Mesenchymal stem cell (in vitro differentiated cells and primary cell): Measurements from ENCODE around the gene FBXO22.
A peak's percentile ranks its signal among the peaks of the same experiment; 100 is the strongest.

Experiments used
- DNase-seq: peaks from one replicate; pipeline ENCODE4 v3.0.0-alpha.2; 2013
- H2AFZ ChIP-seq: one replicate; pipeline ENCODE4 v1.6.1; 2013; ENCODE audit warnings: low read depth, mild to moderate bottlenecking, control low read depth, inconsistent platforms, low read length, moderate library complexity
- H2AK5ac ChIP-seq: 2 replicates; pipeline ENCODE4 v1.6.1; 2013; ENCODE audit warnings: low read length, moderate library complexity, mild to moderate bottlenecking, inconsistent platforms; ENCODE audit not compliant: severe bottlenecking
- H2BK120ac ChIP-seq: one replicate; pipeline ENCODE4 v1.6.1; 2013; ENCODE audit warnings: low read depth, mild to moderate bottlenecking, inconsistent platforms, low read length, moderate library complexity
- H2BK12ac ChIP-seq, 2 experiments: one replicate each; pipeline ENCODE4 v1.6.1; 2013; ENCODE audit warnings: inconsistent platforms in 2 of 2, low read length in 2 of 2, mild to moderate bottlenecking in 2 of 2, moderate library complexity in 2 of 2, control low read depth in 1 of 2
- H2BK15ac ChIP-seq: one replicate; pipeline ENCODE4 v1.6.1; 2013; ENCODE audit warnings: mild to moderate bottlenecking, low read depth, inconsistent platforms; ENCODE audit not compliant: poor library complexity, severe bottlenecking
- H2BK5ac ChIP-seq: 2 replicates; pipeline ENCODE4 v1.6.1; 2013; ENCODE audit warnings: low read depth, mild to moderate bottlenecking, low read length, control low read depth, inconsistent platforms; ENCODE audit not compliant: poor library complexity, severe bottlenecking
- H3K14ac ChIP-seq, 2 experiments: one replicate each; pipeline ENCODE4 v1.6.1; 2013; ENCODE audit warnings: inconsistent platforms in 2 of 2, low read length in 2 of 2, control low read depth in 1 of 2, mild to moderate bottlenecking in 1 of 2, moderate library complexity in 1 of 2
- H3K18ac ChIP-seq, 2 experiments: one replicate each; pipeline ENCODE4 v1.6.1; 2013; ENCODE audit warnings: inconsistent platforms in 2 of 2, low read length in 2 of 2, control low read depth in 1 of 2, low read depth in 1 of 2, mild to moderate bottlenecking in 1 of 2
- H3K23ac ChIP-seq, 2 experiments: one replicate each; pipeline ENCODE4 v1.6.1; 2013; ENCODE audit warnings: inconsistent platforms in 2 of 2, low read length in 2 of 2, mild to moderate bottlenecking in 2 of 2, moderate library complexity in 2 of 2, control low read depth in 1 of 2
- H3K27ac ChIP-seq: 2 replicates; pipeline ENCODE4 v1.5.1; 2013; ENCODE audit warnings: mild to moderate bottlenecking, moderate library complexity, low read length, control low read depth, inconsistent platforms; ENCODE audit not compliant: poor library complexity, severe bottlenecking
- H3K27me3 ChIP-seq, 2 experiments: 2 replicates each; pipeline versions ENCODE4 v1.6.1 to v1.7.0; 2013; ENCODE audit warnings: low read length in 2 of 2, mild to moderate bottlenecking in 2 of 2, moderate library complexity in 2 of 2, control low read depth in 1 of 2, inconsistent platforms in 1 of 2; ENCODE audit not compliant: control insufficient read depth in 1 of 2, insufficient read depth in 1 of 2
- H3K36me3 ChIP-seq, 2 experiments: 2 replicates each; pipeline versions ENCODE4 v1.6.1 to v1.7.0; 2013; ENCODE audit warnings: low read length in 2 of 2, control low read depth in 1 of 2, inconsistent platforms in 1 of 2, low read depth in 1 of 2, mild to moderate bottlenecking in 1 of 2; ENCODE audit not compliant: insufficient read depth in 2 of 2, control insufficient read depth in 1 of 2
- H3K4ac ChIP-seq, 2 experiments: one replicate each; pipeline ENCODE4 v1.6.1; 2013; ENCODE audit warnings: inconsistent platforms in 2 of 2, low read length in 2 of 2, mild to moderate bottlenecking in 2 of 2, moderate library complexity in 2 of 2, control low read depth in 1 of 2, low read depth in 1 of 2
- H3K4me1 ChIP-seq: 2 replicates; pipeline ENCODE4 v1.6.1; 2013; ENCODE audit warnings: low read depth, low read length, control low read depth; ENCODE audit not compliant: control insufficient read depth, insufficient read depth
- H3K4me2 ChIP-seq: 2 replicates; pipeline ENCODE4 v1.6.1; 2013; ENCODE audit warnings: low read length, mild to moderate bottlenecking, inconsistent platforms; ENCODE audit not compliant: poor library complexity, severe bottlenecking
- H3K4me3 ChIP-seq, 2 experiments: 2 replicates each; pipeline versions ENCODE4 v1.5.1 to v1.7.0; 2013; ENCODE audit warnings: low read length in 2 of 2, mild to moderate bottlenecking in 2 of 2, control low read depth in 1 of 2, low read depth in 1 of 2; ENCODE audit not compliant: insufficient read depth in 1 of 2
- H3K79me1 ChIP-seq: replicated peaks from 2 replicates; pipeline ENCODE4 v1.6.1; 2013; ENCODE audit warnings: mild to moderate bottlenecking, control low read depth, low read length, inconsistent platforms; ENCODE audit not compliant: poor library complexity, severe bottlenecking
- H3K9ac ChIP-seq: 2 replicates; pipeline ENCODE4 v1.7.0; 2013; ENCODE audit warnings: mild to moderate bottlenecking, low read length, moderate library complexity
- H3K9me3 ChIP-seq: 2 replicates; pipeline ENCODE4 v1.7.0; 2013; ENCODE audit warnings: mild to moderate bottlenecking, low read length; ENCODE audit not compliant: control insufficient read depth
- H4K8ac ChIP-seq: one replicate; pipeline ENCODE4 v1.6.1; 2013; ENCODE audit warnings: inconsistent platforms, mild to moderate bottlenecking, low read length, moderate library complexity
- H4K91ac ChIP-seq: one replicate; pipeline ENCODE4 v1.6.1; 2013; ENCODE audit warnings: mild to moderate bottlenecking, low read length, inconsistent platforms
- WGBS: methylation state at CpG from one replicate; pipeline ENCODE4 v1.1.7; 2013; ENCODE audit warnings: mixed read lengths; 5-methylcytosine and 5-hydroxymethylcytosine counted together

Gene FBXO22

GRCh38 chr15:75884041-75884440 lies 19.6 kb upstream of the FBXO22 start:
- Histone ChIP-seq H3K36me3 (peaks cover 0 to 50% of the 10 kb centered on the region in 2 experiments), H2AFZ (no peak overlapping the region), H2BK5ac (no peak overlapping the region), H3K14ac (no peak overlapping the region), H3K4me1 (peaks cover 1% of the 10 kb centered on the region), H3K79me1 (peaks cover 19% of the 10 kb centered on the region), H3K4me3 (no peak overlapping the region), H3K23ac (no peak overlapping the region), H3K4ac (no peak overlapping the region), H3K9ac (no peak overlapping the region), H3K27ac (no peak overlapping the region), H4K91ac (no peak overlapping the region), H3K4me2 (no peak overlapping the region), H3K9me3 (no peaks in the 10 kb centered on the region), H3K27me3 (no peaks in the 10 kb centered on the region), H2BK120ac (no peak overlapping the region), H2BK12ac (no peak overlapping the region), H2AK5ac (no peak overlapping the region), H4K8ac (no peak overlapping the region), H3K18ac (no peak overlapping the region), H2BK15ac (no peak overlapping the region)
- no CpG with 5 or more reads among the region's 1 CpG for WGBS
- no peak for DNase-seq

GRCh38 chr15:75887178-75887577 lies 16.5 kb upstream of the FBXO22 start:
- DNase-seq = no peak
- Histone ChIP-seq H3K4me1 (peaks cover 3% of the 10 kb centered on the region), H2AFZ (no peak overlapping the region), H4K8ac (no peak overlapping the region), H2BK5ac (no peak overlapping the region), H3K4me3 (no peak overlapping the region), H3K4ac (no peak overlapping the region), H3K36me3 (peaks cover 0 to 42% of the 10 kb centered on the region in 2 experiments), H3K9me3 (no peaks in the 10 kb centered on the region), H3K9ac (no peak overlapping the region), H3K14ac (no peak overlapping the region), H3K79me1 (peaks cover 9% of the 10 kb centered on the region), H2AK5ac (no peak overlapping the region), H3K18ac (no peak overlapping the region), H3K4me2 (no peak overlapping the region), H3K23ac (no peak overlapping the region), H3K27me3 (no peaks in the 10 kb centered on the region), H4K91ac (no peak overlapping the region), H2BK15ac (no peak overlapping the region), H2BK12ac (no peak overlapping the region), H3K27ac (no peak overlapping the region), H2BK120ac (no peak overlapping the region)
- 93% methylated on average over 1 of the region's 1 CpG for WGBS

GRCh38 chr15:75891895-75892294 lies 11.8 kb upstream of the FBXO22 start:
- no peak overlapping the region for H2BK12ac ChIP-seq
- H3K14ac ChIP-seq = no peak overlapping the region
- peak overlapping the region; percentile 74 for H3K27ac ChIP-seq
- H4K91ac ChIP-seq = no peak overlapping the region
- H2AFZ ChIP-seq = no peak overlapping the region
- peaks cover 16% of the 10 kb centered on the region for H3K79me1 ChIP-seq
- H3K4ac ChIP-seq = peak overlapping the region in 1 of 2 experiments; percentile 71
- H3K23ac ChIP-seq = no peak overlapping the region
- no peak overlapping the region for H2BK5ac ChIP-seq
- H3K27me3 ChIP-seq = no peaks in the 10 kb centered on the region
- H3K9ac ChIP-seq = peak overlapping the region; percentile 76
- H3K18ac ChIP-seq = peak overlapping the region in 1 of 2 experiments; percentile 96
- H2BK120ac ChIP-seq = no peak overlapping the region
- H3K36me3 ChIP-seq = peaks cover 0 to 42% of the 10 kb centered on the region in 2 experiments
- no peak overlapping the region for H2BK15ac ChIP-seq
- peaks cover 2% of the 10 kb centered on the region for H3K4me1 ChIP-seq
- H2AK5ac ChIP-seq = no peak overlapping the region
- no peak overlapping the region for H3K4me2 ChIP-seq
- H3K9me3 ChIP-seq = no peaks in the 10 kb centered on the region
- H3K4me3 ChIP-seq = no peak overlapping the region
- no peak overlapping the region for H4K8ac ChIP-seq
- DNase-seq = peak; percentile 99

GRCh38 chr15:75895731-75896130 lies 7.9 kb upstream of the FBXO22 start:
- H3K18ac ChIP-seq = no peak overlapping the region
- no peak overlapping the region for H2AFZ ChIP-seq
- H3K14ac ChIP-seq = no peak overlapping the region
- 95% methylated on average over 2 of the region's 2 CpGs for WGBS
- no peak overlapping the region for H2BK120ac ChIP-seq
- H2BK12ac ChIP-seq = no peak overlapping the region
- H2BK15ac ChIP-seq = no peak overlapping the region
- no peak overlapping the region for H2BK5ac ChIP-seq
- no peaks in the 10 kb centered on the region for H3K27me3 ChIP-seq
- peaks cover 2% of the 10 kb centered on the region for H3K4me1 ChIP-seq
- no peak overlapping the region for H3K27ac ChIP-seq
- H3K79me1 ChIP-seq = peaks cover 14% of the 10 kb centered on the region
- no peak overlapping the region for H3K4me2 ChIP-seq
- H4K8ac ChIP-seq = no peak overlapping the region
- peaks cover 0 to 42% of the 10 kb centered on the region in 2 experiments for H3K36me3 ChIP-seq
- H3K9ac ChIP-seq = no peak overlapping the region
- H4K91ac ChIP-seq = no peak overlapping the region
- no peak overlapping the region for H3K23ac ChIP-seq
- no peaks in the 10 kb centered on the region for H3K9me3 ChIP-seq
- no peak for DNase-seq
- H2AK5ac ChIP-seq = no peak overlapping the region
- no peak overlapping the region for H3K4me3 ChIP-seq
- H3K4ac ChIP-seq = no peak overlapping the region
